B cell (primary cell): ENCODE measurements around the gene ANKRD52. TPM values are rescaled to one million over a fixed set of nuclear protein-coding genes. Genes with fewer than 3 reads are reported as not detected.

Experiments used
- ATAC-seq: fragments of 200-7000 bp; cut with Tn5 transposase; one replicate; pipeline ENCODE4 v1.10.0; 2021; ENCODE audit warnings: low read depth, mild to moderate bottlenecking, moderate number of reproducible peaks, moderate library complexity
- CTCF ChIA-PET: fragments of 350-600 bp; sonication (Branson Sonifier 250); formaldehyde crosslinking; loops from one replicate; lab custom pipeline; 2021; ENCODE audit warnings: antibody characterized with exemption, inconsistent platforms; lab: Charles Lee
- POLR2A ChIA-PET: fragments of 350-600 bp; sonication (Branson Sonifier 250); formaldehyde crosslinking; loops from one replicate; lab custom pipeline; 2021; ENCODE audit warnings: antibody characterized with exemption; lab: Charles Lee
- DNase-seq: peaks from one replicate; pipeline ENCODE4 v3.0.0; 2013
- H2AFZ ChIP-seq: 2 replicates; pipeline ENCODE4 v1.6.1; 2012; ENCODE audit warnings: mild to moderate bottlenecking, low read depth, low read length; ENCODE audit not compliant: insufficient read depth, poor library complexity, severe bottlenecking
- H3K27ac ChIP-seq, 2 donors: 1 replicate in 1 of 2; 2 replicates in 1 of 2; pipeline ENCODE4 v1.5.1; 2012 to 2013; ENCODE audit warnings: low read length in 2 of 2, mild to moderate bottlenecking in 2 of 2, moderate library complexity in 1 of 2
- H3K27me3 ChIP-seq, 4 experiments: fragments of 200-600 bp in 1 of 4; sonication (generic) in 1 of 4; replicated peaks in 1 of 4; 1 replicate in 2 of 4; 2 replicates in 2 of 4; pipeline versions ENCODE4 v1.6.1 to v1.7.0; 2013 to 2016; ENCODE audit warnings: low read length in 3 of 4, mild to moderate bottlenecking in 2 of 4, mixed read lengths in 1 of 4, moderate library complexity in 1 of 4; ENCODE audit not compliant: insufficient read depth in 4 of 4, control insufficient read depth in 3 of 4; ENCODE audit errors: control extremely low read depth in 1 of 4
- H3K36me3 ChIP-seq, 2 experiments: replicated peaks in 1 of 2; 1 replicate in 1 of 2; 2 replicates in 1 of 2; pipeline versions ENCODE4 v1.6.1 to v1.7.1; 2013; ENCODE audit warnings: low read length in 1 of 2; ENCODE audit not compliant: insufficient read depth in 2 of 2, control insufficient read depth in 1 of 2; ENCODE audit errors: control extremely low read depth in 1 of 2, extremely low read depth in 1 of 2
- H3K4me1 ChIP-seq, 2 donors: fragments of 200-600 bp in 1 of 2; sonication (generic) in 1 of 2; 1 replicate in 1 of 2; 2 replicates in 1 of 2; pipeline versions ENCODE4 v1.5.1 to v1.6.1; 2013 to 2017; ENCODE audit warnings: low read length in 2 of 2; ENCODE audit not compliant: control insufficient read depth in 2 of 2, insufficient read depth in 2 of 2
- H3K4me2 ChIP-seq: replicated peaks from 2 replicates; pipeline ENCODE3; 2012; ENCODE audit warnings: mild to moderate bottlenecking, low read depth, low read length; ENCODE audit not compliant: poor library complexity, severe bottlenecking
- H3K4me3 ChIP-seq, 5 experiments: fragments of 200-600 bp in 1 of 5; sonication (generic) in 1 of 5; 1 replicate in 3 of 5; 2 replicates in 2 of 5; pipeline versions ENCODE4 v1.5.1 to v1.7.0; 2011 to 2016; ENCODE audit warnings: low read length in 4 of 5, mild to moderate bottlenecking in 4 of 5, low read depth in 2 of 5, control low read depth in 1 of 5, moderate library complexity in 1 of 5; ENCODE audit not compliant: insufficient read depth in 1 of 5; ENCODE audit errors: control extremely low read depth in 1 of 5, extremely low read depth in 1 of 5
- H3K79me2 ChIP-seq: fragments of 200-600 bp; sonication (generic); one replicate; pipeline ENCODE4 v1.6.0; 2016; ENCODE audit warnings: low read length; ENCODE audit not compliant: control insufficient read depth, insufficient read depth
- H3K9ac ChIP-seq: fragments of 200-600 bp; sonication (generic); 2 replicates; pipeline ENCODE4 v1.6.1; 2017; ENCODE audit warnings: mild to moderate bottlenecking, low read length, moderate library complexity
- H3K9me3 ChIP-seq, 3 donors: one replicate each; pipeline versions ENCODE4 v1.6.1 to v1.7.1; 2013; ENCODE audit warnings: low read length in 2 of 3; ENCODE audit not compliant: control insufficient read depth in 2 of 3, insufficient read depth in 1 of 3; ENCODE audit errors: control extremely low read depth in 1 of 3
- H4K20me1 ChIP-seq: 2 replicates; pipeline ENCODE4 v1.6.0; 2012; ENCODE audit warnings: mild to moderate bottlenecking, low read length; ENCODE audit not compliant: insufficient read depth, control insufficient read depth, poor library complexity, severe bottlenecking
- H3K27ac Mint-ChIP-seq: one replicate; pipeline ENCODE4 v1.8.0; 2021; ENCODE audit warnings: mixed read lengths
- H3K27me3 Mint-ChIP-seq: one replicate; pipeline ENCODE4 v1.8.0; 2021; ENCODE audit warnings: mixed read lengths
- H3K4me1 Mint-ChIP-seq: one replicate; pipeline ENCODE4 v1.8.0; 2021; ENCODE audit warnings: mixed read lengths
- H3K4me3 Mint-ChIP-seq: one replicate; pipeline ENCODE4 v1.8.0; 2021; ENCODE audit warnings: mixed read lengths
- H3K9me3 Mint-ChIP-seq: one replicate; pipeline ENCODE4 v1.8.0; 2022; ENCODE audit warnings: mixed read lengths; ENCODE audit not compliant: insufficient read depth
- EZH2 ChIP-seq: IDR thresholded peaks from 2 replicates; pipeline ENCODE4 v1.6.1; 2012; ENCODE audit warnings: borderline replicate concordance, low read depth, mild to moderate bottlenecking, moderate library complexity, low read length; ENCODE audit not compliant: insufficient read depth, poor library complexity, severe bottlenecking
- WGBS: methylation state at CpG from one replicate; pipeline ENCODE4 v1.1.5; 2013; ENCODE audit warnings: missing lambda C conversion rate; ENCODE audit not compliant: insufficient coverage; 5-methylcytosine and 5-hydroxymethylcytosine counted together
- intact Hi-C: fragments of 100-400 bp; cut with micrococcal nuclease; formaldehyde crosslinking; loops from one replicate; pipeline ENCODE4 v1.10.0; 2022
- polyA plus RNA-seq: library from polyadenylated mRNA; depleted of rRNA; stranded (reverse); fragments of >200 nt; gene quantifications from 2 replicates; pipeline ENCODE4 v1.2.3, GENCODE V29; 2012
- total RNA-seq, 2 donors: library from RNA; stranded (reverse); fragments of 120-200 nt in 1 of 2; gene quantifications; 1 replicate in 1 of 2; 2 replicates in 1 of 2; pipeline versions ENCODE4 v1.2.3 to v1.2.4, GENCODE V29; 2013 to 2022
- TF ChIP-seq, protein P1 (sequence below): fragments of 200-600 bp; IDR thresholded peaks from one replicate; pipeline ENCODE4 v1.8.0; 2022; ENCODE audit warnings: antibody characterized with exemption, mild to moderate bottlenecking

Gene ANKRD52
- total and polyA plus RNA-seq, 2 donors (not counting 1 experiment from before 2014, with no cell fraction given), result 17.9 to 46.5 TPM

DNA sequence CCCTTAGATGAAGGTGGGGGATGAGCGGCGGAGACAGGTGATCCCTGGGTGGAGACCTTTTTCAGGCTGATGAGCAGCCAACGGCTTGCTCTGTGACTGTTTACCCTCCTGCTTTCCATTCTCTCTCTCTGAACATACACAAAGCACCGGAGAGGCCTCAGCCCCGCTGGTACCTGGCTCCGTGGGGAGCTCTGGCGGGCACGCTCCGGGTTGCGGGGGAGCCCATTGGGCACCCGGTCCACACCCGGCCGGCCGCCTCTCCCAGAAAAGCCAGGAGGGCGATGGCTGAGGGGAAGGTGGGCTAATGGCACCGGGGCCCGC, 69.4 kb downstream of the ANKRD52 start:
- Histone ChIP-seq H3K9me3 (no peaks in the 10 kb centered on the region), H3K27ac (peak overlapping the region; percentile 30 to 62), H3K36me3 (peaks cover 3 to 27% of the 10 kb centered on the region in 2 experiments), H2AFZ (peak overlapping the region; percentile 73), H4K20me1 (no peaks in the 10 kb centered on the region), H3K9ac (peak overlapping the region; percentile 92), H3K79me2 (peaks cover 29% of the 10 kb centered on the region), H3K4me3 (peak overlapping the region; percentile 61 to 89 (median 80)), H3K27me3 (no peaks in the 10 kb centered on the region), H3K4me2 (peak overlapping the region; percentile 99), H3K4me1 (peaks cover 19 to 34% of the 10 kb centered on the region in 2 donors)
- TF ChIP-seq, protein P1, sequence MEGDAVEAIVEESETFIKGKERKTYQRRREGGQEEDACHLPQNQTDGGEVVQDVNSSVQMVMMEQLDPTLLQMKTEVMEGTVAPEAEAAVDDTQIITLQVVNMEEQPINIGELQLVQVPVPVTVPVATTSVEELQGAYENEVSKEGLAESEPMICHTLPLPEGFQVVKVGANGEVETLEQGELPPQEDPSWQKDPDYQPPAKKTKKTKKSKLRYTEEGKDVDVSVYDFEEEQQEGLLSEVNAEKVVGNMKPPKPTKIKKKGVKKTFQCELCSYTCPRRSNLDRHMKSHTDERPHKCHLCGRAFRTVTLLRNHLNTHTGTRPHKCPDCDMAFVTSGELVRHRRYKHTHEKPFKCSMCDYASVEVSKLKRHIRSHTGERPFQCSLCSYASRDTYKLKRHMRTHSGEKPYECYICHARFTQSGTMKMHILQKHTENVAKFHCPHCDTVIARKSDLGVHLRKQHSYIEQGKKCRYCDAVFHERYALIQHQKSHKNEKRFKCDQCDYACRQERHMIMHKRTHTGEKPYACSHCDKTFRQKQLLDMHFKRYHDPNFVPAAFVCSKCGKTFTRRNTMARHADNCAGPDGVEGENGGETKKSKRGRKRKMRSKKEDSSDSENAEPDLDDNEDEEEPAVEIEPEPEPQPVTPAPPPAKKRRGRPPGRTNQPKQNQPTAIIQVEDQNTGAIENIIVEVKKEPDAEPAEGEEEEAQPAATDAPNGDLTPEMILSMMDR, result no peak
- TF ChIP-seq EZH2, result no peak
- peak overlapping the region; percentile 88 for H3K4me3 Mint-ChIP-seq
- POLR2A ChIA-PET, result interaction anchor here (0.6 to 3.2 kb wide), 13 partner anchors 13 to 1212 kb away, joined by 3 to 35 read pairs (median 6); partner anchors contain the start of genes ESYT1, MYL6, RAB5B and RNF41
- no peaks in the 10 kb centered on the region for H3K27me3 Mint-ChIP-seq
- WGBS, result 0% methylated on average over 11 of the region's 17 CpGs
- CTCF ChIA-PET, result interaction anchor here (0.7 to 6.7 kb wide), 32 partner anchors 8 to 450 kb away, joined by 3 to 247 read pairs (median 8); partner anchors contain the start of genes ANKRD52, ESYT1, MYL6B and NABP2
- peak overlapping the region; percentile 80 for H3K27ac Mint-ChIP-seq
- ATAC-seq (no peak), DNase-seq (no peak)
- H3K4me1 Mint-ChIP-seq, result peaks cover 45% of the 10 kb centered on the region
- H3K9me3 Mint-ChIP-seq, result no peaks in the 10 kb centered on the region
- intact Hi-C loops, result loop anchor here (1.0 to 10.0 kb wide), 5 partner anchors 30 to 280 kb away; partner anchors contain the start of genes MYL6, RPS26 and SPRYD4

DNA sequence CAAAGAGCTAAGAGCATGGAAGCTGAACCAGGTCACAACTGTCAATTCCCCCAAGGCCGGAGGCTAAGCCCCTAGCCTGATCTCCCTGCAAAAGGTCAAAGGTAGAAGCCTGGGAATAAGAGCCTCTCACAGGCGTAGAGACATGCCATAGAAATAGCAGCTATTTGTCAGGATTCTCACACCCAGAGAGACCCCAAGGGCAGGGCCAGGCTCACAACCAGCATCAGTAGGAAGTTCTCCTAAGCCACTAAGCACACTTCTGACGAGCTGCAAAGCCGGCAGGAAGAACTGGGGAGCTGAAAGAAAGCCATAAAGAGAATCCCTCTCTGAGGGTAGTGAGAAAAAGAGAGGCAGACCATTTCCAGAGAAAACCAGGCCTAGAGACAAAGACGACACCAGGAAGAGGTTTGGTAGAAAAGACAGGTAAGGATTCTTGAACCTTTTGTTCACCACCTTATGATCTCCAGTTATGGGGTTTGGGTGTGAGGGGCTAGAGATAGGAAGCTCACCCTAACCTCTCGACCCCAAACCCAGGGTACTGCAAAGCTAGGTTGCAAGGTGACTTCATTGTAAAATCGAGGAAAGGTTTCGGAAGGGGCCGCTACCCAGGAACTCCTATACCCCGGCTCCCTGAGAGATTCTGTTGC, 69.9 kb downstream of the ANKRD52 start:
- peak overlapping the region; percentile 92 for H3K9ac ChIP-seq
- H3K4me1 ChIP-seq, result peaks cover 19 to 34% of the 10 kb centered on the region in 2 donors
- peak overlapping the region; percentile 99 for H3K4me2 ChIP-seq
- H3K27me3 Mint-ChIP-seq, result no peaks in the 10 kb centered on the region
- H3K27ac ChIP-seq, result peak overlapping the region; percentile 30 to 62
- H3K4me3 ChIP-seq, result peak overlapping the region; percentile 61 to 89 (median 80)
- H3K9me3 ChIP-seq, result no peaks in the 10 kb centered on the region
- no peaks in the 10 kb centered on the region for H3K27me3 ChIP-seq
- CTCF ChIA-PET, result interaction anchor here (0.7 to 6.7 kb wide), 22 partner anchors 7 to 449 kb away, joined by 3 to 247 read pairs (median 5); partner anchors contain the start of genes ANKRD52, ESYT1, MYL6B and NABP2
- peak overlapping the region; percentile 73 for H2AFZ ChIP-seq
- WGBS, result 36% methylated on average over 3 of the region's 10 CpGs
- POLR2A ChIA-PET, result interaction anchor here (0.6 to 3.2 kb wide), 11 partner anchors 12 to 1213 kb away, joined by 3 to 35 read pairs (median 8); partner anchors contain the start of genes ESYT1, MYL6, RAB5B and RNF41
- H3K36me3 ChIP-seq, result peaks cover 3 to 32% of the 10 kb centered on the region in 2 experiments
- TF ChIP-seq, protein P1, result no peak
- TF ChIP-seq EZH2, result no peak
- peaks cover 29% of the 10 kb centered on the region for H3K79me2 ChIP-seq
- intact Hi-C loops, result loop anchor here (10.0 kb wide), 1 partner anchor 143 kb away; the partner anchor contains the start of gene RPS26
- no peaks in the 10 kb centered on the region for H3K9me3 Mint-ChIP-seq
- H4K20me1 ChIP-seq, result no peaks in the 10 kb centered on the region
- no peak for DNase-seq
- H3K4me3 Mint-ChIP-seq, result peak overlapping the region; percentile 88
- H3K27ac Mint-ChIP-seq, result peak overlapping the region; percentile 80
- ATAC-seq, result no peak
- H3K4me1 Mint-ChIP-seq, result peaks cover 42% of the 10 kb centered on the region
